Bone marrow (tissue), 2 donors: ENCODE results near the gene TMEM39A.

Experiments
- DNase-seq, 2 donors: peaks; one replicate each; lab custom pipeline; 2025; lab: John Stamatoyannopoulos, UW

The TMEM39A gene

DNA sequence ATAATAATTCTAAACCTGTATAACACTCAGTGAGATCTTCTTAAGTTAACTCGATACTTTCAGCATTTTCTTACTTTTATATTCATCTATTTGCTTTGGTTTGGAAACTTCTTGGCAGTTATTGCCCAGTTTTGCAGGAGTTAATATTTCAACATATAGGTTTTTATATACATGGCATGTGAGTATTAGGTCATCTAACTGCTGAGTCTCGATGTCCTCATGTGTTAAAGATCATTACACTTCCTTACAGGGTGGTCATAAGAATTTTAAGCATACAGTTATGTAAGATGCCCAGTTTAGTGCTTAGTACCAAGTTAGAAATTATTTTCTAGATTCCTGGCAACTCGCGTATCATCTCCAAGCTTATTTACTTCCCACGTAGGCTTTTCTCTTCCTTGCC lies 62.9 kb downstream of the TMEM39A start:
- no peak for DNase-seq

DNA sequence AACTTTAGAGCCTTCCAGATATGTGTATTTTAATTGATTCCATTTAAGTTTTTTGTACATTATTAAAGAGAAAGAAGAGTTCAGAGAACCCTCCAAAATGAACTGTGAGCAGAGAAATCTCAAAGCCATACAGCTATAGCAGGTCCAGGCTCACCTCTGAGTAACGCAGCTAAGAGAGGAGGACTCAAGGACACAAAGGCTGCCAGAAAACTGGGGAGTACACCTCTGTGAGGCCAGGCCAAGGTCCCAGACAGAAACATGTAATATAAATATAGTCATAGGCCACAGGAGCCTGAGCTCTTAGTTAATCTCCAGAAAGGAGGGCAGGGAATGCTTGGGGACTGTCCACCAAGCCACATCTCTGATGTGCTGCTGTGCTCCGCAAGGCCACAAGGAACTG lies 66.5 kb downstream of the TMEM39A start:
- DNase-seq, result no peak

DNA sequence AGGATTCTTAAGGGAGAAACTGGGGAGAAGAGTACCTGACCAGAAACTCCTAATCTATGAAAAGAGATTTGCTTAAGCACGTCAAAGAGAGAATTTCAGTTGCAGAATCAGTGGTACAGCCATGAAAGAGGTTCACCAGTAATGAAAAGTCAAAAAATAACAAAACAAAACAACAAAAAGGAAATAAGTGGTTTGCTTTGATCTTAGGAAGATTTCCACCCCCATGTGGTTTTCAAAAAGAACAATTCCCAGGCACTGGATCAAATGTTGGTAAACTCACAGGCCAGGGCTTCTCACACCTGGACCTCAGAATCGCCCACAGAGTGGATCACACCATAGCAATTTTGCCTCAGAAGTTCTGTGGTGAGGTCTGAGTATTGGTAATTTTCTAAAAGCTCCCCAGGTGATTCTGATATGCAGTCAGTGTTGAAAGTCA lies 67.5 kb downstream of the TMEM39A start:
- DNase-seq, result no peak

DNA sequence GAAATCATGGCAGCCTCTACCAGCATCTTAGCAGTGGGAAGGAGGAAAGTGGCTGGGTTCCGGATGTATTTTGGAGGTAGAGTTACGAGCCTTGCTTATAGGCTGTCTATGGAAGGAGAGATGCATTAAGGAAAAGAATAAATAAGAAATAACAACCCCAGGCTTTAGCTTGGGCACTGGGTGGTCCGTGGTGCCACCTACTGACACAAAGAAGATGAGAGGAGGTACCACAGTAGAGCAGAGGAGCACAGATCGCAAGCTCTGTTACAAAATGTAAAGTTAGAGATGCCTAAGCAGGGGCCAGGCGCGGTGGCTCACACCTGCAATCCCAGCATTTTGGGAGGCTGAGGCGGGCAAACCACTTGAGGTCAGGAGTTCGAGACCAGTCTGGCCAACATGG lies 74.8 kb downstream of the TMEM39A start:
- DNase-seq, result no peak

DNA sequence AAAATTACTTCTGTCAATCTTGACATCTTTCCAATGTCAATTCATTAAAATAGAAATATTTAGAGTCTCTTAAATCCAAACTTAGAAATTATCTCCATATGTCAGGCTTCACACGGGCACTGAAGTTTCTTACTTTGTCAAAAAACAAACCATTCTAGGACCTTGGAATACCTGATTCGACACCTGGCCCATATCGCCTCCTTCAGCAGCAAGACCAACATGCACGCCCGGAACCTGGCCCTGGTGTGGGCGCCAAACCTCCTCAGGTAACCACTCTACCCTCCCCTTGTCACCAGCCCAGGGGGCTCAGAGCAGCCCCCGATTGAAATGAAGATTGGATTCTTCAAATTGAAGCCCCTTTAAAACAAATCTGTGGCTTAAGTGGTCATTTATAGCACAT lies 81.3 kb downstream of the TMEM39A start:
- no peak for DNase-seq

DNA sequence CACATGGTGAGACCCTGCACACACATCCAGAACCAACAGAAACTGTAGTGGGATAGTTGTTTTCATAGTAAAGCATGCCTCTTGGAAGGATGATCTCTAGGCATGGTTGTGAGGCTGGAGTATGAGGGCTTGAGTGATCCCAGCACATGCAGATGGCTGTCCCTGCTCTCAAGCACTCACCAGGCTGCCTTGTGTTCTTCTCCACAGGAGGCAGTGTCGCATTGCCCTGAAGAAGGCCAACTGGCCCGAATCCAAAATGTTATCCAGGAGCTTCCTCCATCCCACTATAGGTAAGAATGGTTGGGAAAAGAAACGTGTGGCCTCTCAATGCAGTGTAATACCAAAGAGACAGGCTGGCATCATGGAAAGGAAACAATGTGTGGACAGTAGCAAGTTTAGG lies 82.7 kb downstream of the TMEM39A start:
- DNase-seq, result no peak
